Stimulated activated memory B cell treated with anti-CD40 and anti-IgM and Interleukin-4, amounts not matched to agents 10 μg/mL and 1 μg/mL and 100 μg/mL, for 72 hours (primary cell): ENCODE measurements around the gene SHISA6.

Source experiments
- ATAC-seq: fragments of 150-1000 bp; cut with Tn5 transposase; 2 replicates; pipeline ENCODE4 v1.10.0; 2021
- H3K27ac Mint-ChIP-seq: one replicate; pipeline ENCODE4 v1.8.0; 2022; ENCODE audit warnings: mild to moderate bottlenecking, mixed read lengths
- H3K27me3 Mint-ChIP-seq: one replicate; pipeline ENCODE4 v1.8.0; 2022; ENCODE audit warnings: mixed read lengths
- H3K36me3 Mint-ChIP-seq: one replicate; pipeline ENCODE4 v1.8.0; 2022; ENCODE audit warnings: mixed read lengths
- H3K4me1 Mint-ChIP-seq: one replicate; pipeline ENCODE4 v1.8.0; 2022; ENCODE audit warnings: mixed read lengths
- H3K4me3 Mint-ChIP-seq: one replicate; pipeline ENCODE4 v1.8.0; 2022; ENCODE audit warnings: mild to moderate bottlenecking, moderate library complexity, mixed read lengths
- H3K9me3 Mint-ChIP-seq: one replicate; pipeline ENCODE4 v1.8.0; 2022; ENCODE audit warnings: mixed read lengths

Gene SHISA6

GRCh38 chr17:11245187-11245586 is 4.2 kb downstream of the SHISA6 start:
- Mint-ChIP-seq H3K27ac (no peak overlapping the region), H3K9me3 (peaks cover 11% of the 10 kb centered on the region), H3K4me1 (no peaks in the 10 kb centered on the region), H3K4me3 (no peak overlapping the region), H3K36me3 (no peaks in the 10 kb centered on the region), H3K27me3 (peaks cover 28% of the 10 kb centered on the region)
- no peak for ATAC-seq

- no peaks in the 10 kb centered on the region for H3K4me1 Mint-ChIP-seq
- peaks cover 28% of the 10 kb centered on the region for H3K27me3 Mint-ChIP-seq
- no peak for ATAC-seq
- H3K9me3 Mint-ChIP-seq, result peaks cover 11% of the 10 kb centered on the region
- no peak overlapping the region for H3K27ac Mint-ChIP-seq
- no peaks in the 10 kb centered on the region for H3K36me3 Mint-ChIP-seq
- no peak overlapping the region for H3K4me3 Mint-ChIP-seq
Observed at GRCh38 chr17:11245791-11246190, 4.8 kb downstream of the SHISA6 start.

- peaks cover 2% of the 10 kb centered on the region for H3K9me3 Mint-ChIP-seq
- H3K27me3 Mint-ChIP-seq, result no peaks in the 10 kb centered on the region
- ATAC-seq, result no peak
- H3K36me3 Mint-ChIP-seq, result no peaks in the 10 kb centered on the region
- H3K4me1 Mint-ChIP-seq, result no peaks in the 10 kb centered on the region
- no peak overlapping the region for H3K4me3 Mint-ChIP-seq
- no peak overlapping the region for H3K27ac Mint-ChIP-seq
Observed at GRCh38 chr17:11250161-11250560, 9.1 kb downstream of the SHISA6 start.

- H3K27ac Mint-ChIP-seq, result no peak overlapping the region
- no peaks in the 10 kb centered on the region for H3K4me1 Mint-ChIP-seq
- H3K36me3 Mint-ChIP-seq, result no peaks in the 10 kb centered on the region
- H3K4me3 Mint-ChIP-seq, result no peak overlapping the region
- no peak for ATAC-seq
- no peaks in the 10 kb centered on the region for H3K27me3 Mint-ChIP-seq
- peaks cover 2% of the 10 kb centered on the region for H3K9me3 Mint-ChIP-seq
Observed at GRCh38 chr17:11251561-11252107, 10.6 kb downstream of the SHISA6 start.

- Mint-ChIP-seq H3K36me3 (no peaks in the 10 kb centered on the region), H3K4me1 (no peaks in the 10 kb centered on the region), H3K27me3 (no peaks in the 10 kb centered on the region), H3K27ac (no peak overlapping the region), H3K4me3 (no peak overlapping the region), H3K9me3 (peaks cover 2% of the 10 kb centered on the region)
- ATAC-seq, result no peak
Observed at GRCh38 chr17:11252146-11252545, 11.1 kb downstream of the SHISA6 start.

GRCh38 chr17:11256877-11257276 is 15.9 kb downstream of the SHISA6 start:
- no peak overlapping the region for H3K27ac Mint-ChIP-seq
- no peak overlapping the region for H3K4me3 Mint-ChIP-seq
- H3K4me1 Mint-ChIP-seq, result no peaks in the 10 kb centered on the region
- no peak for ATAC-seq
- no peaks in the 10 kb centered on the region for H3K36me3 Mint-ChIP-seq
- no peaks in the 10 kb centered on the region for H3K27me3 Mint-ChIP-seq
- H3K9me3 Mint-ChIP-seq, result peaks cover 10% of the 10 kb centered on the region

- Mint-ChIP-seq H3K4me1 (no peaks in the 10 kb centered on the region), H3K27ac (no peak overlapping the region), H3K36me3 (no peaks in the 10 kb centered on the region), H3K4me3 (no peak overlapping the region), H3K27me3 (no peaks in the 10 kb centered on the region), H3K9me3 (peaks cover 15% of the 10 kb centered on the region)
- no peak for ATAC-seq
Observed at GRCh38 chr17:11264183-11264871, 23.3 kb downstream of the SHISA6 start.

GRCh38 chr17:11267999-11268575 is 27.1 kb downstream of the SHISA6 start:
- H3K36me3 Mint-ChIP-seq, result no peaks in the 10 kb centered on the region
- peaks cover 10% of the 10 kb centered on the region for H3K9me3 Mint-ChIP-seq
- H3K27ac Mint-ChIP-seq, result no peak overlapping the region
- no peak for ATAC-seq
- H3K4me3 Mint-ChIP-seq, result no peak overlapping the region
- H3K4me1 Mint-ChIP-seq, result no peaks in the 10 kb centered on the region
- H3K27me3 Mint-ChIP-seq, result peaks cover 10% of the 10 kb centered on the region

- H3K36me3 Mint-ChIP-seq, result no peaks in the 10 kb centered on the region
- H3K9me3 Mint-ChIP-seq, result peaks cover 6% of the 10 kb centered on the region
- H3K27ac Mint-ChIP-seq, result no peak overlapping the region
- no peak for ATAC-seq
- no peaks in the 10 kb centered on the region for H3K4me1 Mint-ChIP-seq
- peaks cover 10% of the 10 kb centered on the region for H3K27me3 Mint-ChIP-seq
- no peak overlapping the region for H3K4me3 Mint-ChIP-seq
Observed at GRCh38 chr17:11269210-11269609, 28.2 kb downstream of the SHISA6 start.

GRCh38 chr17:11272191-11272590 is 31.2 kb downstream of the SHISA6 start:
- Mint-ChIP-seq H3K27me3 (peaks cover 10% of the 10 kb centered on the region), H3K27ac (no peak overlapping the region)

GRCh38 chr17:11273596-11273995 is 32.6 kb downstream of the SHISA6 start:
- peaks cover 4% of the 10 kb centered on the region for H3K9me3 Mint-ChIP-seq
- ATAC-seq, result no peak
- H3K36me3 Mint-ChIP-seq, result no peaks in the 10 kb centered on the region
- H3K4me1 Mint-ChIP-seq, result no peaks in the 10 kb centered on the region
- H3K27me3 Mint-ChIP-seq, result peaks cover 10% of the 10 kb centered on the region
- H3K27ac Mint-ChIP-seq, result no peak overlapping the region
- H3K4me3 Mint-ChIP-seq, result no peak overlapping the region

More at GRCh38 chr17:11272191-11272590, 31.2 kb downstream of the SHISA6 start:
- Mint-ChIP-seq H3K4me3 (no peak overlapping the region), H3K36me3 (no peaks in the 10 kb centered on the region), H3K4me1 (no peaks in the 10 kb centered on the region), H3K9me3 (peaks cover 6% of the 10 kb centered on the region)
- ATAC-seq, result no peak

GRCh38 chr17:11274106-11274505 is 33.1 kb downstream of the SHISA6 start:
- H3K4me1 Mint-ChIP-seq, result no peaks in the 10 kb centered on the region
- H3K27me3 Mint-ChIP-seq, result peaks cover 10% of the 10 kb centered on the region
- peaks cover 4% of the 10 kb centered on the region for H3K9me3 Mint-ChIP-seq
- no peak overlapping the region for H3K4me3 Mint-ChIP-seq
- H3K27ac Mint-ChIP-seq, result no peak overlapping the region
- no peak for ATAC-seq
- H3K36me3 Mint-ChIP-seq, result no peaks in the 10 kb centered on the region

GRCh38 chr17:11276486-11276885 is 35.5 kb downstream of the SHISA6 start:
- Mint-ChIP-seq H3K27me3 (peaks cover 10% of the 10 kb centered on the region), H3K9me3 (peaks cover 10% of the 10 kb centered on the region), H3K27ac (no peak overlapping the region), H3K4me3 (no peak overlapping the region), H3K4me1 (no peaks in the 10 kb centered on the region), H3K36me3 (no peaks in the 10 kb centered on the region)
- ATAC-seq, result no peak

- peaks cover 9% of the 10 kb centered on the region for H3K9me3 Mint-ChIP-seq
Observed at GRCh38 chr17:11278186-11278991, 37.4 kb downstream of the SHISA6 start.

GRCh38 chr17:11278992-11279270 is 37.9 kb downstream of the SHISA6 start:
- Mint-ChIP-seq H3K4me3 (no peak overlapping the region), H3K36me3 (no peaks in the 10 kb centered on the region), H3K27ac (no peak overlapping the region), H3K4me1 (no peaks in the 10 kb centered on the region), H3K9me3 (peaks cover 9% of the 10 kb centered on the region), H3K27me3 (no peaks in the 10 kb centered on the region)
- no peak for ATAC-seq

More at GRCh38 chr17:11278186-11278991, 37.4 kb downstream of the SHISA6 start:
- no peaks in the 10 kb centered on the region for H3K4me1 Mint-ChIP-seq
- H3K36me3 Mint-ChIP-seq, result no peaks in the 10 kb centered on the region
- no peak overlapping the region for H3K4me3 Mint-ChIP-seq
- H3K27ac Mint-ChIP-seq, result no peak overlapping the region
- ATAC-seq, result no peak
- no peaks in the 10 kb centered on the region for H3K27me3 Mint-ChIP-seq
